ENCODE measurements around the gene LAMA1. TPM values are rescaled to one million over a fixed set of nuclear protein-coding genes. Genes with fewer than 3 reads are reported as not detected.

Gene LAMA1
- total and polyA plus RNA-seq, 10 of the 15 experiments (the other 5 are each of a cell fraction or from before 2014, with no cell fraction given): under 0.01 to 1.9 (median 0.06) TPM; not detected in 6

DNA sequence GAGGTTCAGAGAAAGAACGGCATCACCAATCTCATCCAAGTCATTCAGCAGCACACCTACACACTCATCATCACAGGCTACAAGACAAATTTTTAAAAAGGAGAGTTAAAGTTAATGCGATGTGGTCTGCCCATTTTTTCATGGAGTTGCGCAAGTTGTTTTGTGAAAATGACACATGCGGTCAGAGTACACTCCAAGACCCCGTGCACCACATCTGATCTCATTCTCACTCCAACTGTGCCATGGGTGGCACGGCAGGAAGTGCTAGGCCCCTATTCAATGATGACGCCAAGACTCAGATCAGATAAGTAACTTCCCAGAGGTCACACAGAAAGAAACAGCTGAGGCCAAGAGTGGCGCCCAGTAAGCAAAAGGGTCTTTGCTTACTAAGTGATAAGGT is 119.8 kb downstream of the LAMA1 start:
- Histone ChIP-seq H3K4me1 (ENCODE audit: control insufficient read depth, insufficient read depth, low read length) (no peaks in the 10 kb centered on the region), H3K27ac (ENCODE audit: control insufficient read depth, insufficient read depth) (no peak overlapping the region), H3K27me3 (replicated peaks in 1 of 2; ENCODE audit: control insufficient read depth in 2 of 2, insufficient read depth in 2 of 2, low read length in 1 of 2) (no peaks in the 10 kb centered on the region; a peak in 1 of 4 replicates), H4K20me1 (ENCODE audit: control insufficient read depth, insufficient read depth) (no peaks in the 10 kb centered on the region), H2AFZ (ENCODE audit: control insufficient read depth, low read depth, low read length) (no peak overlapping the region), H3K79me2 (ENCODE audit: control insufficient read depth, insufficient read depth, low read length) (no peaks in the 10 kb centered on the region), H3K36me3 (ENCODE audit: control insufficient read depth in 2 of 2, insufficient read depth in 2 of 2, low read length in 1 of 2) (no peaks in the 10 kb centered on the region), H3K4me3 (no peak overlapping the region), H3K9ac (ENCODE audit: control insufficient read depth, insufficient read depth, low read length) (no peak overlapping the region), H3K4me2 (ENCODE audit: control insufficient read depth, insufficient read depth) (no peak overlapping the region), H3K9me3 (replicated peaks; ENCODE audit: control insufficient read depth, insufficient read depth, low read length) (no peaks in the 10 kb centered on the region)
- in situ Hi-C loops (cut with MboI): no loop called here
- POLR2A ChIA-PET: no interaction called here
- TF ChIP-seq SUZ12 (IDR thresholded peaks at IDR 0.05; ENCODE audit: unreplicated experiment) (no peak), SREBF1 (IDR thresholded peaks at IDR 0.05; ENCODE audit: low read length) (no peak), NR2C1 (IDR thresholded peaks at IDR 0.05) (no peak), ZNF207 (IDR thresholded peaks at IDR 0.05; ENCODE audit: borderline replicate concordance) (no peak), YY1 (IDR thresholded peaks at IDR 0.05; ENCODE audit: low read depth, low read length) (no peak)
- TF ChIP-seq, protein P1, sequence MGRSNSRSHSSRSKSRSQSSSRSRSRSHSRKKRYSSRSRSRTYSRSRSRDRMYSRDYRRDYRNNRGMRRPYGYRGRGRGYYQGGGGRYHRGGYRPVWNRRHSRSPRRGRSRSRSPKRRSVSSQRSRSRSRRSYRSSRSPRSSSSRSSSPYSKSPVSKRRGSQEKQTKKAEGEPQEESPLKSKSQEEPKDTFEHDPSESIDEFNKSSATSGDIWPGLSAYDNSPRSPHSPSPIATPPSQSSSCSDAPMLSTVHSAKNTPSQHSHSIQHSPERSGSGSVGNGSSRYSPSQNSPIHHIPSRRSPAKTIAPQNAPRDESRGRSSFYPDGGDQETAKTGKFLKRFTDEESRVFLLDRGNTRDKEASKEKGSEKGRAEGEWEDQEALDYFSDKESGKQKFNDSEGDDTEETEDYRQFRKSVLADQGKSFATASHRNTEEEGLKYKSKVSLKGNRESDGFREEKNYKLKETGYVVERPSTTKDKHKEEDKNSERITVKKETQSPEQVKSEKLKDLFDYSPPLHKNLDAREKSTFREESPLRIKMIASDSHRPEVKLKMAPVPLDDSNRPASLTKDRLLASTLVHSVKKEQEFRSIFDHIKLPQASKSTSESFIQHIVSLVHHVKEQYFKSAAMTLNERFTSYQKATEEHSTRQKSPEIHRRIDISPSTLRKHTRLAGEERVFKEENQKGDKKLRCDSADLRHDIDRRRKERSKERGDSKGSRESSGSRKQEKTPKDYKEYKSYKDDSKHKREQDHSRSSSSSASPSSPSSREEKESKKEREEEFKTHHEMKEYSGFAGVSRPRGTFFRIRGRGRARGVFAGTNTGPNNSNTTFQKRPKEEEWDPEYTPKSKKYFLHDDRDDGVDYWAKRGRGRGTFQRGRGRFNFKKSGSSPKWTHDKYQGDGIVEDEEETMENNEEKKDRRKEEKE (IDR thresholded peaks at IDR 0.05): no peak
- TF ChIP-seq, protein P2, sequence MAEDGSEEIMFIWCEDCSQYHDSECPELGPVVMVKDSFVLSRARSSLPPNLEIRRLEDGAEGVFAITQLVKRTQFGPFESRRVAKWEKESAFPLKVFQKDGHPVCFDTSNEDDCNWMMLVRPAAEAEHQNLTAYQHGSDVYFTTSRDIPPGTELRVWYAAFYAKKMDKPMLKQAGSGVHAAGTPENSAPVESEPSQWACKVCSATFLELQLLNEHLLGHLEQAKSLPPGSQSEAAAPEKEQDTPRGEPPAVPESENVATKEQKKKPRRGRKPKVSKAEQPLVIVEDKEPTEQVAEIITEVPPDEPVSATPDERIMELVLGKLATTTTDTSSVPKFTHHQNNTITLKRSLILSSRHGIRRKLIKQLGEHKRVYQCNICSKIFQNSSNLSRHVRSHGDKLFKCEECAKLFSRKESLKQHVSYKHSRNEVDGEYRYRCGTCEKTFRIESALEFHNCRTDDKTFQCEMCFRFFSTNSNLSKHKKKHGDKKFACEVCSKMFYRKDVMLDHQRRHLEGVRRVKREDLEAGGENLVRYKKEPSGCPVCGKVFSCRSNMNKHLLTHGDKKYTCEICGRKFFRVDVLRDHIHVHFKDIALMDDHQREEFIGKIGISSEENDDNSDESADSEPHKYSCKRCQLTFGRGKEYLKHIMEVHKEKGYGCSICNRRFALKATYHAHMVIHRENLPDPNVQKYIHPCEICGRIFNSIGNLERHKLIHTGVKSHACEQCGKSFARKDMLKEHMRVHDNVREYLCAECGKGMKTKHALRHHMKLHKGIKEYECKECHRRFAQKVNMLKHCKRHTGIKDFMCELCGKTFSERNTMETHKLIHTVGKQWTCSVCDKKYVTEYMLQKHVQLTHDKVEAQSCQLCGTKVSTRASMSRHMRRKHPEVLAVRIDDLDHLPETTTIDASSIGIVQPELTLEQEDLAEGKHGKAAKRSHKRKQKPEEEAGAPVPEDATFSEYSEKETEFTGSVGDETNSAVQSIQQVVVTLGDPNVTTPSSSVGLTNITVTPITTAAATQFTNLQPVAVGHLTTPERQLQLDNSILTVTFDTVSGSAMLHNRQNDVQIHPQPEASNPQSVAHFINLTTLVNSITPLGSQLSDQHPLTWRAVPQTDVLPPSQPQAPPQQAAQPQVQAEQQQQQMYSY (CRISPR knock-in tag; IDR thresholded peaks at IDR 0.05): no peak
- no peak for ATAC-seq
- WGBS (ENCODE audit: insufficient coverage, insufficient replicate concordance, low lambda C conversion rate, missing lambda C conversion rate): 51% methylated on average over 8 of the region's 8 CpGs
- SMC1A ChIA-PET (ENCODE audit: uncharacterized antibody, unreplicated experiment): no interaction called here
- RAD21 ChIA-PET (ENCODE audit: unreplicated experiment): no interaction called here
- intact Hi-C loops (cut with micrococcal nuclease; ENCODE audit: unreplicated experiment): no loop called here
- CTCF ChIA-PET: no interaction called here
- BruUV-seq (replicated peaks): no TSS peak
- DNase-seq (ENCODE audit: low read depth, low spot score): no peak
- no peak for FAIRE-seq

All from GM12878 (cell line).